ENCODE measurements around the gene CALN1. TPM values are rescaled to one million over a fixed set of nuclear protein-coding genes. Genes with fewer than 3 reads are reported as not detected.

CALN1 gene
- total RNA-seq, 4 donors from 2014 or later, result 0.04 TPM; not detected in 3

- ATAC-seq, result no peak
- TF ChIP-seq POLR2A (IDR thresholded peaks at IDR 0.05) (no peak), CTCF (IDR thresholded peaks at IDR 0.05) (no peak), POLR2AphosphoS5 (IDR thresholded peaks at IDR 0.05) (no peak), EP300 (IDR thresholded peaks at IDR 0.05) (no peak)
- Histone ChIP-seq H3K27me3 (no peaks in the 10 kb centered on the region), H3K27ac (no peak overlapping the region), H3K4me1 (peaks cover 0 to 15% (median 0%) of the 10 kb centered on the region in 3 donors), H3K4me3 (no peak overlapping the region), H3K9me3 (no peaks in the 10 kb centered on the region), H3K36me3 (no peaks in the 10 kb centered on the region)
These were observed 25.5 kb upstream of the CALN1 start for GRCh38 chr7:72437610-72438009.

GRCh38 chr7:72437061-72437585 is 25.0 kb upstream of the CALN1 start:
- Histone ChIP-seq H3K27ac (no peak overlapping the region), H3K4me3 (no peak overlapping the region), H3K36me3 (no peaks in the 10 kb centered on the region), H3K4me1 (peaks cover 0 to 15% (median 0%) of the 10 kb centered on the region in 3 donors), H3K9me3 (no peaks in the 10 kb centered on the region), H3K27me3 (no peaks in the 10 kb centered on the region)
- 87% methylated on average over 2 of the region's 2 CpGs; no CpG with 5 or more reads in 1 of the 2 donors for WGBS, 2 donors (ENCODE audit: low coverage in 1 of 2)
- TF ChIP-seq POLR2A (IDR thresholded peaks at IDR 0.05) (no peak), EP300 (IDR thresholded peaks at IDR 0.05) (no peak), CTCF (IDR thresholded peaks at IDR 0.05) (no peak), POLR2AphosphoS5 (IDR thresholded peaks at IDR 0.05) (no peak)
- ATAC-seq, result no peak

- no peak for TF ChIP-seq EP300 (IDR thresholded peaks at IDR 0.05)
- TF ChIP-seq POLR2A (IDR thresholded peaks at IDR 0.05), result no peak
- TF ChIP-seq CTCF (IDR thresholded peaks at IDR 0.05), result no peak
- no peak for TF ChIP-seq POLR2AphosphoS5 (IDR thresholded peaks at IDR 0.05)
- H3K27ac ChIP-seq, result no peak overlapping the region
- 33% methylated on average over 2 of the region's 5 CpGs; no CpG with 5 or more reads in 1 of the 2 donors for WGBS, 2 donors (ENCODE audit: low coverage in 1 of 2)
- peaks cover 0 to 15% (median 0%) of the 10 kb centered on the region in 3 donors for H3K4me1 ChIP-seq
- H3K4me3 ChIP-seq, result no peak overlapping the region
- no peak for ATAC-seq
- H3K27me3 ChIP-seq, result no peaks in the 10 kb centered on the region
- no peaks in the 10 kb centered on the region for H3K36me3 ChIP-seq
- H3K9me3 ChIP-seq, result no peaks in the 10 kb centered on the region
These were observed 23.9 kb upstream of the CALN1 start for GRCh38 chr7:72435925-72436480.

- Histone ChIP-seq H3K9me3 (no peaks in the 10 kb centered on the region), H3K4me1 (peaks cover 0 to 15% (median 0%) of the 10 kb centered on the region in 3 donors), H3K27ac (no peak overlapping the region), H3K36me3 (no peaks in the 10 kb centered on the region), H3K4me3 (no peak overlapping the region), H3K27me3 (no peaks in the 10 kb centered on the region)
- 10 to 12% methylated on average over 2 to 10 of the region's 15 CpGs for WGBS, 2 donors (ENCODE audit: low coverage in 1 of 2)
- ATAC-seq, result no peak
- no peak for TF ChIP-seq CTCF (IDR thresholded peaks at IDR 0.05)
- no peak for TF ChIP-seq EP300 (IDR thresholded peaks at IDR 0.05)
- no peak for TF ChIP-seq POLR2A (IDR thresholded peaks at IDR 0.05)
- no peak for TF ChIP-seq POLR2AphosphoS5 (IDR thresholded peaks at IDR 0.05)
These were observed 23.2 kb upstream of the CALN1 start for GRCh38 chr7:72435366-72435765.

- Histone ChIP-seq H3K36me3 (no peaks in the 10 kb centered on the region), H3K4me3 (no peak overlapping the region), H3K9me3 (no peaks in the 10 kb centered on the region), H3K27ac (no peak overlapping the region), H3K4me1 (peaks cover 0 to 9% (median 0%) of the 10 kb centered on the region in 3 donors), H3K27me3 (no peaks in the 10 kb centered on the region)
- no peak for TF ChIP-seq POLR2AphosphoS5 (IDR thresholded peaks at IDR 0.05)
- no peak for TF ChIP-seq EP300 (IDR thresholded peaks at IDR 0.05)
- TF ChIP-seq POLR2A (IDR thresholded peaks at IDR 0.05), result no peak
- no peak for TF ChIP-seq CTCF (IDR thresholded peaks at IDR 0.05)
- ATAC-seq, result no peak
- 90% methylated on average over 3 of the region's 7 CpGs; no CpG with 5 or more reads in 1 of the 2 donors for WGBS, 2 donors (ENCODE audit: low coverage in 1 of 2)
These were observed 18.4 kb upstream of the CALN1 start for GRCh38 chr7:72430531-72430930.

Data from gastroesophageal sphincter (tissue), 4 donors.